ENCODE results near the gene OR11H6. TPM values are rescaled to one million over a fixed set of nuclear protein-coding genes. Genes with fewer than 3 reads are reported as not detected.
"Not testable (repeated sequence)": the region's sequence is repeated elsewhere in the genome, so short reads cannot be mapped to it uniquely, and the experiment has no call there.

Gene OR11H6
- polyA plus RNA-seq, 1 of the 3 experiments (the other 2 are of a cell fraction) = not detected

DNA sequence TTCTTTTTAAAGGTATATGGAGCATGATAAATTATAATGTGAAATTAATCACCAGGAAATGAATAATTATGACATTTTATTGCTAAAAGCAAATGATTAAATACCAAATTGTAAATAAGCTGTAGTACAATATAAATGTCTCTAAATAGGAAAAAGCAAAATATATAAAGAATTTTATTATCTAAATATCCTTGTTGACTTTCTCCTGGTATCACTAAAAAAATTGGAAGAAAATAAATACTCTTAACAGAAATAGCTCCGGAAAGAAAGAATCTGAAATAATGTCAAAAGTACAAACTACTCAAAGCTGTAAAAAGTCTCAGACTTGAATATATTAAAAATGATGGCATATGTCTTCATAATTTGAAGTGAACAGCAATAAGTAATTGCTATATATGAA lies 5.2 kb downstream of the OR11H6 start, which contains the start of gene OR11H7:
TSS of gene OR11H7 (plus strand) at position 301 of the 400 bp plus-strand sequence.
- no peak for DNase-seq
- H3K4me3 ChIP-seq (ENCODE audit: low read depth in 2 of 2, low read length in 1 of 2) = no peak within 1 kb of the TSS
- 0% methylated on average over 1 of the region's 1 CpG for WGBS (ENCODE audit: low lambda C conversion rate)
- ChIA-PET CTCF (no interaction called here), POLR2A (no interaction called here)
- H3K4me1 ChIP-seq (ENCODE audit: control insufficient read depth in 1 of 2, insufficient read depth in 2 of 2, low read depth in 1 of 2, low read length in 1 of 2) = no peaks in the 10 kb centered on the region
- TF ChIP-seq EP300 (IDR thresholded peaks at IDR 0.05; ENCODE audit: borderline replicate concordance in 1 of 2, low read depth in 1 of 2, low read length in 1 of 2) (no peak), TCF12 (IDR thresholded peaks at IDR 0.05) (no peak), RCOR1 (IDR thresholded peaks at IDR 0.05; ENCODE audit: low read length) (no peak), FOXJ3 (CRISPR knock-in tag; IDR thresholded peaks at IDR 0.05) (no peak), RFX5 (IDR thresholded peaks at IDR 0.05; ENCODE audit: low read length) (no peak)
- TF ChIP-seq, protein P1, sequence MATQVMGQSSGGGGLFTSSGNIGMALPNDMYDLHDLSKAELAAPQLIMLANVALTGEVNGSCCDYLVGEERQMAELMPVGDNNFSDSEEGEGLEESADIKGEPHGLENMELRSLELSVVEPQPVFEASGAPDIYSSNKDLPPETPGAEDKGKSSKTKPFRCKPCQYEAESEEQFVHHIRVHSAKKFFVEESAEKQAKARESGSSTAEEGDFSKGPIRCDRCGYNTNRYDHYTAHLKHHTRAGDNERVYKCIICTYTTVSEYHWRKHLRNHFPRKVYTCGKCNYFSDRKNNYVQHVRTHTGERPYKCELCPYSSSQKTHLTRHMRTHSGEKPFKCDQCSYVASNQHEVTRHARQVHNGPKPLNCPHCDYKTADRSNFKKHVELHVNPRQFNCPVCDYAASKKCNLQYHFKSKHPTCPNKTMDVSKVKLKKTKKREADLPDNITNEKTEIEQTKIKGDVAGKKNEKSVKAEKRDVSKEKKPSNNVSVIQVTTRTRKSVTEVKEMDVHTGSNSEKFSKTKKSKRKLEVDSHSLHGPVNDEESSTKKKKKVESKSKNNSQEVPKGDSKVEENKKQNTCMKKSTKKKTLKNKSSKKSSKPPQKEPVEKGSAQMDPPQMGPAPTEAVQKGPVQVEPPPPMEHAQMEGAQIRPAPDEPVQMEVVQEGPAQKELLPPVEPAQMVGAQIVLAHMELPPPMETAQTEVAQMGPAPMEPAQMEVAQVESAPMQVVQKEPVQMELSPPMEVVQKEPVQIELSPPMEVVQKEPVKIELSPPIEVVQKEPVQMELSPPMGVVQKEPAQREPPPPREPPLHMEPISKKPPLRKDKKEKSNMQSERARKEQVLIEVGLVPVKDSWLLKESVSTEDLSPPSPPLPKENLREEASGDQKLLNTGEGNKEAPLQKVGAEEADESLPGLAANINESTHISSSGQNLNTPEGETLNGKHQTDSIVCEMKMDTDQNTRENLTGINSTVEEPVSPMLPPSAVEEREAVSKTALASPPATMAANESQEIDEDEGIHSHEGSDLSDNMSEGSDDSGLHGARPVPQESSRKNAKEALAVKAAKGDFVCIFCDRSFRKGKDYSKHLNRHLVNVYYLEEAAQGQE (IDR thresholded peaks at IDR 0.05; ENCODE audit: low read depth, low read length) = no peak
- H3K9ac ChIP-seq = no peak within 1 kb of the TSS
- H3K36me3 ChIP-seq (replicated peaks in 1 of 2; ENCODE audit: control insufficient read depth in 1 of 2, insufficient read depth in 2 of 2, low read length in 1 of 2) = no peaks in the 10 kb centered on the region
- no peaks in the 10 kb centered on the region for H3K9me3 ChIP-seq
- H3K27me3 ChIP-seq (ENCODE audit: insufficient read depth) = no peaks in the 10 kb centered on the region; the same call in 1 of the 2 replicates
- no peak within 1 kb of the TSS for H3K4me2 ChIP-seq
- H3F3A ChIP-seq (replicated peaks; ENCODE audit: insufficient read depth) = no peaks in the 10 kb centered on the region
- no peaks in the 10 kb centered on the region for H3K9me2 ChIP-seq
- no peak within 1 kb of the TSS for H3K27ac ChIP-seq (ENCODE audit: low read depth in 2 of 2, low read length in 1 of 2)
- no peaks in the 10 kb centered on the region for H4K20me1 ChIP-seq (ENCODE audit: insufficient read depth)
- H2AFZ ChIP-seq (ENCODE audit: low read depth) = no peak within 1 kb of the TSS
- no peaks in the 10 kb centered on the region for H3K79me2 ChIP-seq (ENCODE audit: insufficient read depth)

DNA sequence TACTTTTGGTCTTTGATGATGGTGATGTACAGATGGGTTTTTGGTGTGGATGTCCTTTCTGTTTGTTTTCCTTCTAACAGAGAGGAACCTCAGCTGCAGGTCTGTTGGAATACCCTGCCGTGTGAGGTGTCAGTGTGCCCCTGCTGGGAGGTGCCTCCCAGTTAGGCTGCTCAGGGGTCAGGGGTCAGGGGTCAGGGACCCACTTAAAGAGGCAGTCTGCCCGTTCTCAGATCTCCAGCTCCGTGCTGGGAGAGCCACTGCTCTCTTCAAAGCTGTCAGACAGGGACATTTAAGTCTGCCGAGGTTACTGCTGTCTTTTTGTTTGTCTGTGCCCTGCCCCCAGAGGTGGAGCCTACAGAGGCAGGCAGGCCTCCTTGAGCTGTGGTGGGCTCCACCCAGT lies 11.9 kb downstream of the OR11H6 start:
- 16% methylated on average over 4 of the region's 4 CpGs for WGBS (ENCODE audit: low lambda C conversion rate)
- H3K9me3 ChIP-seq; H3F3A ChIP-seq (replicated peaks; ENCODE audit: insufficient read depth); H2AFZ ChIP-seq (ENCODE audit: low read depth); H3K79me2 ChIP-seq (ENCODE audit: insufficient read depth); H3K27me3 ChIP-seq (ENCODE audit: insufficient read depth); H3K36me3 ChIP-seq (replicated peaks in 1 of 2; ENCODE audit: control insufficient read depth in 1 of 2, insufficient read depth in 2 of 2, low read length in 1 of 2); H3K4me3 ChIP-seq (ENCODE audit: low read depth in 2 of 2, low read length in 1 of 2); CTCF ChIA-PET; DNase-seq; H3K9ac ChIP-seq; H3K9me2 ChIP-seq; H3K4me1 ChIP-seq (ENCODE audit: control insufficient read depth in 1 of 2, insufficient read depth in 2 of 2, low read depth in 1 of 2, low read length in 1 of 2); H4K20me1 ChIP-seq (ENCODE audit: insufficient read depth); H3K27ac ChIP-seq (ENCODE audit: low read depth in 2 of 2, low read length in 1 of 2); H3K4me2 ChIP-seq; POLR2A ChIA-PET: not testable (repeated sequence)

DNA sequence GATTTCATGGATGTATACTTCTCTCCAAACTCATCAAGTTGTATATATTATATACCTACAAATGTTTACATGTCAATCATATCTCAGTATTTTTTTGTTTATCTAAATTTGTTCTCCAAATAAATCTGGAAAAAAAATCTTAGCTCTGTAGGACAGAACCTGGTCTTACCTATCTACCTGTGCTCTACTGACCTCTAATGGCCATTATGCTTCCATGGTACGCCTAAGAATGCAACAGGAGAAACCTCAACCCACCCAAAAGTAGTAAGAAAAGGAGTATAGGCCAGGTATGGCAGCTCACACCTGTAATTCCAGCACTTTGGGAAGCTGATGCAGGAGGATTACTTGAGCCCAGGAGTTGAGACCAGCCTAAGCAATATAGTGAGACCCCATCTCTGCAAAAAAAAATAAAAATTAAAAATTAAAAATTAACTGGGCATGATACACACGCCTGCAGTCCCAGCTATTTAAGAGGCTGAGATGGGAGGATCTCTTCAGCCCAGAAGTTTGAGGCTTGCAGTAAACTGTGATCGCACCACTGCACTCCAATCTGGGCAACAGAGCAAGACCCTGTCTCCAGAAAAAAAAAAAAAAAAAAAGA lies 24.2 kb downstream of the OR11H6 start:
- CTCF ChIA-PET = interaction anchor here (0.9 kb wide), 1 partner anchor 116 kb away, joined by 3 read pairs; no protein-coding TSS in a partner anchor
- Histone ChIP-seq H3K4me3 (ENCODE audit: low read depth in 2 of 2, low read length in 1 of 2) (no peak overlapping the region), H3K36me3 (replicated peaks in 1 of 2; ENCODE audit: control insufficient read depth in 1 of 2, insufficient read depth in 2 of 2, low read length in 1 of 2) (no peaks in the 10 kb centered on the region), H3K9ac (no peak overlapping the region), H3K27ac (ENCODE audit: low read depth in 2 of 2, low read length in 1 of 2) (no peak overlapping the region), H3K9me2 (no peaks in the 10 kb centered on the region), H3K79me2 (ENCODE audit: insufficient read depth) (no peaks in the 10 kb centered on the region), H3K9me3 (no peaks in the 10 kb centered on the region), H3K4me2 (no peak overlapping the region), H3K27me3 (ENCODE audit: insufficient read depth) (no peaks in the 10 kb centered on the region), H2AFZ (ENCODE audit: low read depth) (no peak overlapping the region), H3K4me1 (ENCODE audit: control insufficient read depth in 1 of 2, insufficient read depth in 2 of 2, low read depth in 1 of 2, low read length in 1 of 2) (no peaks in the 10 kb centered on the region), H3F3A (replicated peaks; ENCODE audit: insufficient read depth) (no peaks in the 10 kb centered on the region), H4K20me1 (ENCODE audit: insufficient read depth) (no peaks in the 10 kb centered on the region)
- POLR2A ChIA-PET = no interaction called here
- DNase-seq = peak; percentile 5
- TF ChIP-seq MEF2A (IDR thresholded peaks at IDR 0.05; ENCODE audit: borderline replicate concordance, low read depth) = no peak
- TF ChIP-seq, protein P2, sequence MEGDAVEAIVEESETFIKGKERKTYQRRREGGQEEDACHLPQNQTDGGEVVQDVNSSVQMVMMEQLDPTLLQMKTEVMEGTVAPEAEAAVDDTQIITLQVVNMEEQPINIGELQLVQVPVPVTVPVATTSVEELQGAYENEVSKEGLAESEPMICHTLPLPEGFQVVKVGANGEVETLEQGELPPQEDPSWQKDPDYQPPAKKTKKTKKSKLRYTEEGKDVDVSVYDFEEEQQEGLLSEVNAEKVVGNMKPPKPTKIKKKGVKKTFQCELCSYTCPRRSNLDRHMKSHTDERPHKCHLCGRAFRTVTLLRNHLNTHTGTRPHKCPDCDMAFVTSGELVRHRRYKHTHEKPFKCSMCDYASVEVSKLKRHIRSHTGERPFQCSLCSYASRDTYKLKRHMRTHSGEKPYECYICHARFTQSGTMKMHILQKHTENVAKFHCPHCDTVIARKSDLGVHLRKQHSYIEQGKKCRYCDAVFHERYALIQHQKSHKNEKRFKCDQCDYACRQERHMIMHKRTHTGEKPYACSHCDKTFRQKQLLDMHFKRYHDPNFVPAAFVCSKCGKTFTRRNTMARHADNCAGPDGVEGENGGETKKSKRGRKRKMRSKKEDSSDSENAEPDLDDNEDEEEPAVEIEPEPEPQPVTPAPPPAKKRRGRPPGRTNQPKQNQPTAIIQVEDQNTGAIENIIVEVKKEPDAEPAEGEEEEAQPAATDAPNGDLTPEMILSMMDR (IDR thresholded peaks at IDR 0.05) = peak; percentile 33; the same call in 1 of the 2 replicates
- WGBS (ENCODE audit: low lambda C conversion rate) = 15% methylated on average over 3 of the region's 3 CpGs
